ENCODE results near the gene CCHCR1.

GRCh38 chr6:31158863-31159855 is 1.6 kb upstream of the CCHCR1 start:
- no peak; the same call in 1 of the 2 replicates for TF ChIP-seq POLR2A (IDR thresholded peaks at IDR 0.05; ENCODE audit: low read depth, low read length)
- TF ChIP-seq POLR2AphosphoS5 (IDR thresholded peaks at IDR 0.05; ENCODE audit: low read depth, low read length), result peak; percentile 1
